SKM-1 treated with dmso at 0.1 percent for 144 hours (cell line): ENCODE measurements around the gene USP51.
"Not testable (repeated sequence)": the region's sequence is repeated elsewhere in the genome, so short reads cannot be mapped to it uniquely, and the experiment has no call there.

Experiments used
- DNase-seq: peaks from one replicate; lab custom pipeline; 2025; ENCODE audit not compliant: unreplicated experiment; lab: John Stamatoyannopoulos, UW

The USP51 gene

DNA sequence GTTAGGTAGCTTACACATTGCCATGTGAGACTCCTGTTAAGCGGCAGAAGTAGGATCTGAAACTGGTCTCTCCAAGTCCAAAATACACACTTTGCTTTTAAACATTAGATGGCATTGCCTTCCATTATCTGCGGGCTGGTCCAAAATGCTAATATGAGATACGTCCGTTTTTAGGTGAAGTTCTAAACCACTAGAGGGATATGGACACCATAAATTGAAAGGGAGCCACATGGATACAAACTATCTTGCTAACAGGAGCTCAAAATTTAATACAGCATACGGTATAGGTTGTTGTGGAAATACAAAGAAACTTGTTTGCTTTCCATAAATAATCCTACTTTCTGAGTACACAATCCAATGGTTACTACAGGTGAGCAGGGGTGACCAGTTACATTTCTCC lies 23.9 kb downstream of the USP51 start:
- DNase-seq = not testable (repeated sequence)

DNA sequence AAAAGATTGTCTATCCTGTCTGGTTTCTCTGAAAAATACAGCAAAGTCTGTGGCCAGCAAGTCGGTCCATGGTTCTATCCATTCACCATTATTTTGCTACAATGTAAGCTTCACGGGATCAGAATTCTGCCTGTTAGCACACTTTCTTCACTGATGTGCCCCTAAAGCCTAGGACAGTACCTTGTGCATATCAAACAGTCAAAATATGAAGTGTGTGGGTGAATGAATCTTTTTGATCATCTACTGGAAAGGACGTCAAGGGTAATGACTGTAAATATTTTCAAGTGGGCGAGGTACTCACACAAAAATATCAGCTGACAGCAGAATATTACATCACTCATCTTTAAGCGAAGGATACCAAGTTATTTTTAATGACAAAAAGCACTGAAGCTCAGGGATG lies 24.5 kb downstream of the USP51 start:
- DNase-seq = not testable (repeated sequence)

DNA sequence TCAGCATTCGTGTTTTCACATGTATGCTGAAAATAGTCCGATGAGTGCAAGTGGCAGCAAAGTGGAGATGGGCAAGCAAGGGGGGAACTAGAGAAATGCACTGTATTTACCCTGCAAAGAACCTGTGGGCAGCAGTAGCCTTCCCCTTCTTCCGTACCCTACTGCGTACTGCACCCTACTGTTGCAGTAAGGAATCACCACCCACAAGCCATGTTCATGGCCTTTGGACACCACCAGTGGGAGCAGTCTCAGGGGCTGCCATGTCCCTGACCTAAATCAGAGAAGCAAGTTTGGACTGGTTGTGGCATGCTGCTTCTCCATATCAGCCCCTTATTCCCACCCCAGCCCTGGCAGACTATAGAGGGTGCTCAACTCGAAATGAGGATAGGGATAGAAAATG lies 25.6 kb downstream of the USP51 start:
- not testable (repeated sequence) for DNase-seq

DNA sequence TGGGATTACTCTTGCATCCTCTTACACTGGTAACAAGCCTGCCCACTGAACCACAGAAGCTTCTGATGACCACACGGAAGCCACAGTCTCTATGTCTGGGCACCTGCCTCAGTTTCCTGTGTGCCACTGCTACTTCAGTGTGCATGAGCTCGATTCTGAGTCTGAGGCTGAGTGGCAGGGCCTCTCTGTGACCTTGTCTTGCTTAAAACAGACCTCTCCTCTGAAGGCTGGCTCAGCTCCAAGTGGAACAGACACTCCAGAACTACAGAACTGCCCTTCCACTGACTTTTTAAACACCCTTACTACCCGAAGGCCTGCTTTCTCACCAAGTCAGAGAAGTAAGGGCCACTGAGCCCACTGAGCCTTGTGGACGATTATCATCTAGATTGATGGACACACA lies 29.7 kb downstream of the USP51 start:
- not testable (repeated sequence) for DNase-seq

DNA sequence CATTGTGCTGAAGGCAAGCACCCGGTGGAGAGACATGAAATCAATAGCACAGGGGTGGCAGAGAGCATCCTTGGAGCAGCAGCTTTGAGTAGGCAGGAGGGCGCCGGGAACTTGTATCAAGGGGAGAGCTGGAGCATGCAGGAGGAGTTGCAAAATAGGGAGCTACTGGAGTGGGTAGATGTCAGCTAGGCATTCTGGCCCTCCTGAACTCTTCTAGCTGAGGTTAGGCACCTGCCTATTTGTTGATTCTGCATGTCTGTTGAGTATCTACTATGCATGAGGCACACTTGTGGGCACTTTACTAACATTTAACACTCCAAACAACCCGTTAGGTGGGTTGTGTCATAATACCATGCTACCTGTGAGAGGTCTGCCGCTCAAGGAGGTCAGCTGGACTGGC lies 30.2 kb downstream of the USP51 start:
- DNase-seq = not testable (repeated sequence)

DNA sequence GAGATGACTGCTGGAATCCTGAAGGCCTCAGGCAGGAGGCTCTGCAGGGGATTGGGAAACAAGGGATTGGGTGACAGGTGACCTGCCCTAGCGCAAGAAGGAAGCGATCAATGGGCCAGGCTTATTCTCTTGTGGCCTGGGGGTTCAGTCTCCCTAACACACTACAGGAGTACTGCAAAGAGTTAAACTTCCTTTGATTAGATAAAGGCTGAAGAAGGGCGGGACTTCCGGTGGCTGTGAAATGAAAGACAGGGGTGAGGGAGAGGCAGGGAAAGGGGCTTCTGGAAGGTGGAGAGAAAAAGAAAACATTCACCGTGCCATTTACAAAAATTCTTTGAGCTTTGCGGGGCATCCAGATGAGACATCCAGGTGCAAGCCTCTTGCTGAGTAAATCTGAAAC lies 33.9 kb downstream of the USP51 start:
- not testable (repeated sequence) for DNase-seq

DNA sequence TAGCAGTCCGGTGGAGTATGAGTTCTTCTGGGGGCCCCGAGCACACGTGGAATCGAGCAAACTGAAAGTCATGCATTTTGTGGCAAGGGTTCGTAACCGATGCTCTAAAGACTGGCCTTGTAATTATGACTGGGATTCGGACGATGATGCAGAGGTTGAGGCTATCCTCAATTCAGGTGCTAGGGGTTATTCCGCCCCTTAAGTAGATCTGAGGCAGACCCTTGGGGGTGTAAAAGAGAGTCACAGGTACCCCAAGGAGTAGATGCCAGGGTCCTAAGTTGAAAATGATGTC lies 36.9 kb downstream of the USP51 start:
- no peak for DNase-seq

DNA sequence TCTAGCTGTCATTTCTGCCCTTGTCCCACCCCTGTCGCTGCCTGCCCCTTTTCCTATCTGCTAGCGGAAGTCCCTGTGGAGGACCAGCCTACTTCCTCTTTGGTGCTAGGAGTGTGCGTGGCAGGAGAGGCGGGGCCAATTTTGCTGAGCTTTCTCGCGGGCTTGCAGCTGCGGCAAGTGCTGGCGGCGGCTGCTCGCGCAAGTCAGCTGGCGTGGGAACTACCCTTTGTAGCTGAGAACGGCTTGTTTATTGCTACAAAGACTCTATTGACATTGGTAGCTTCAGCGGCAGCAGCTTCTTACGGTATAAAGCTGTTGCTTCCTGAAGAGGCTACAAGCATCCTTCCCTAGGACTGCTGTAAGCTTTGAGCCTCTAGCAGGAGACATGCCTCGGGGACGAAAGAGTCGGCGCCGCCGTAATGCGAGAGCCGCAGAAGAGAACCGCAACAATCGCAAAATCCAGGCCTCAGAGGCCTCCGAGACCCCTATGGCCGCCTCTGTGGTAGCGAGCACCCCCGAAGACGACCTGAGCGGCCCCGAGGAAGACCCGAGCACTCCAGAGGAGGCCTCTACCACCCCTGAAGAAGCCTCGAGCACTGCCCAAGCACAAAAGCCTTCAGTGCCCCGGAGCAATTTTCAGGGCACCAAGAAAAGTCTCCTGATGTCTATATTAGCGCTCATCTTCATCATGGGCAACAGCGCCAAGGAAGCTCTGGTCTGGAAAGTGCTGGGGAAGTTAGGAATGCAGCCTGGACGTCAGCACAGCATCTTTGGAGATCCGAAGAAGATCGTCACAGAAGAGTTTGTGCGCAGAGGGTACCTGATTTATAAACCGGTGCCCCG lies 37.4 kb downstream of the USP51 start, which contains the start of gene MAGEH1:
TSS of gene MAGEH1 (plus strand) at position 138 of the 843 bp plus-strand sequence. CDS start at position 386, 248 bp downstream.
- DNase-seq = peak; percentile 30

DNA sequence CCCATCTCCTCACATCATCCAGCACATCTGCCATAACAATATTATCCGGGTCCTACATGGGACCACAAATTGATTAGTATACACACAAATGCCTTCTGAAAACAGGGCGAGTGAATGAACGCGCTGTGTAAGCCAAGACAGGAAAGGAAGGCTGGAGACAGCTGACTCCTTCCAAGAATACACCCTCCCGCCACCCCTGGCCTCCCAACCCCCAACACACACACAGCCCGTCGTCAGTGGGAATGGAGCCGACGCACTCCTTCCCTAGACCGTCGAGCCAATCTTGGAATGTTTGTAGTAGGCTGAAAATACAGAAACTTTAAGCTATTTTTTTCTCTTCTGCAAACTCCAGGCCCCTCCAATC lies 38.0 kb downstream of the USP51 start:
- no peak for DNase-seq

DNA sequence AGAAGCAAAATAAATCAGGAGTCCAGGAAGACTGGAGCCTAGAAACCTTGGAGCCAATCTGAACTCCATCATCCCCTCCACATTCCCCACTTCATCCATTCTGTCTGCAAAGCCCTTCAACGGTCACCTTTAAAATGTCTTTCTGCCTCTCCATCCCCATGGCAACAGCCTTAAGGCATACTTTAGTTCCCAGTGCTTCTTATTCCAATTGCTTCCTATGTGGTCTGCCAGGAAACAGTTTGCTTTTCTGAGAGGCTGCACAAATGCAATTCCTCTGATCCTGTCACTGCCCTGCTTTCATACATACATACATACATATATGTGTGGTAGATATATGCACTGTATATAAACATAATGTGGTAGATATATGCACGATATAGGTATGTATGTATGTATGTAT lies 38.5 kb downstream of the USP51 start:
- no peak for DNase-seq

DNA sequence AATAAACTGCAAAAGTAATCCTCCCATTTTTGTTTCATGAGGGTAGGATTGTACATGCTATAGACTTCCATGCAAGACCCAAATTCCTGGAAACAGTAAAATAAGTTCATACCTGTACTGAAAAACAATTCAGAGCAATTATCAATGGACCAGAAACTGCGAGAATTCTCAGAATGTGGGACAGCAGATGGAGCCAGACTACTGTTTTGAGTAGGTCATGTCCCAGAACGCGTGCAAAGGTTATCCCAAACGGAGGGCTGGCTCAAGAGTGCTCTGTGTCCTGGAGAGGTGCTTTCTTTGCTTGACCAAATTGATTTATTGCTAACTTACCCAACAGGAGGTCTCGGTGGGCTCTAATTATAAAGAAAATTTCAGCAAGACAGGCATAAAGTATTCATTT lies 39.4 kb downstream of the USP51 start:
- DNase-seq = no peak

DNA sequence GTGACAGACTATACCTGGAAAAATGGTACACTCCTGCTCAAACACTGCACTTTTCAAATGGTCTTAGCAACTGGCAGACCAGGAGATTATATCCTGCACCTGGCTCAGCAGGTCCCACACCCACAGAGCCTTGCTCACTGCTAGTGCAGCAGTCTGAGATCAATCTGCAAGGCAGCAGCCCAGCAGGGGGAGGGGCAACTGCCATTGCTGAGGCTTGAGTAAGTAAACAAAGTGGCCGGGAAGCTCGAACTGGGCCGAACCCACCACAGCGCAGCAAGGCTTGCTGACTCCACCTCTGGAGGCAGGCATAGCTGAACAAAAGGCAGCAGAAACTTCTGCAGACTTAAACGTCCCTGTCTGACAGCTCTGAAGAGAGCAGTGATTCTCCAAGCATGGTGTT lies 46.2 kb downstream of the USP51 start:
- DNase-seq = not testable (repeated sequence)
